ENCODE measurements around the gene MLLT3. TPM values are rescaled to one million over a fixed set of nuclear protein-coding genes. Genes with fewer than 3 reads are reported as not detected.
A peak's percentile ranks its signal among the peaks of the same experiment; 100 is the strongest.

Gene MLLT3
- total RNA-seq, 1 experiment from 2014 or later: 24.2 TPM

DNA sequence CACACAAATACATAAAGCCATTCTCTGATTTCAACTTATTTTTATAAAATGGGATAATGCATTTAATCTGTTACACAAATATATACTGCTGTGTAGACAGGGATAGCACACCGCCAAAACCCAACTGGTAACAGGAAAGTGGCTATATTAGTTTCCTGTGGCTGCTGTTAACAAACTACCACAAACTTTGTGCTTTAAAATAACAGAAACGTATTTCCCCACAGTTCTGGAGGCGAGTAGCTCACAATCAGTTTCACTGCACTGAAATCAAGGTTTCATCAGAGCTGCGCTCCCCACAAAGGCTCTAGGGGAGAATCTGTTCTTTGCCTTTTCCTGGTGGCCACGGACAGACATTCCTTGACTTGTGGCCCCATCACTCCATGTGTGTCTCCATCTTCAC lies 94.0 kb downstream of the MLLT3 start:
- intact Hi-C loops (cut with micrococcal nuclease; ENCODE audit: unreplicated experiment): no loop called here
- no peaks in the 10 kb centered on the region for H3K27me3 ChIP-seq (replicated peaks; ENCODE audit: insufficient read depth, low read depth, low read length, poor library complexity)
- TF ChIP-seq EZH2 (IDR thresholded peaks at IDR 0.05; ENCODE audit: borderline replicate concordance, low read depth, low read length, poor library complexity, severe bottlenecking): no peak
- TF ChIP-seq, protein P1, sequence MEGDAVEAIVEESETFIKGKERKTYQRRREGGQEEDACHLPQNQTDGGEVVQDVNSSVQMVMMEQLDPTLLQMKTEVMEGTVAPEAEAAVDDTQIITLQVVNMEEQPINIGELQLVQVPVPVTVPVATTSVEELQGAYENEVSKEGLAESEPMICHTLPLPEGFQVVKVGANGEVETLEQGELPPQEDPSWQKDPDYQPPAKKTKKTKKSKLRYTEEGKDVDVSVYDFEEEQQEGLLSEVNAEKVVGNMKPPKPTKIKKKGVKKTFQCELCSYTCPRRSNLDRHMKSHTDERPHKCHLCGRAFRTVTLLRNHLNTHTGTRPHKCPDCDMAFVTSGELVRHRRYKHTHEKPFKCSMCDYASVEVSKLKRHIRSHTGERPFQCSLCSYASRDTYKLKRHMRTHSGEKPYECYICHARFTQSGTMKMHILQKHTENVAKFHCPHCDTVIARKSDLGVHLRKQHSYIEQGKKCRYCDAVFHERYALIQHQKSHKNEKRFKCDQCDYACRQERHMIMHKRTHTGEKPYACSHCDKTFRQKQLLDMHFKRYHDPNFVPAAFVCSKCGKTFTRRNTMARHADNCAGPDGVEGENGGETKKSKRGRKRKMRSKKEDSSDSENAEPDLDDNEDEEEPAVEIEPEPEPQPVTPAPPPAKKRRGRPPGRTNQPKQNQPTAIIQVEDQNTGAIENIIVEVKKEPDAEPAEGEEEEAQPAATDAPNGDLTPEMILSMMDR (conservative IDR thresholded peaks at IDR 0.05; ENCODE audit: low read depth, low read length): no peak
- no peaks in the 10 kb centered on the region for H3K4me1 ChIP-seq (ENCODE audit: insufficient read depth, low read length, poor library complexity, severe bottlenecking)
- H3K27ac ChIP-seq (ENCODE audit: low read depth, low read length, poor library complexity, severe bottlenecking): no peak overlapping the region
- POLR2A ChIA-PET (ENCODE audit: low non-redundant PET): no interaction called here
- H3K36me3 ChIP-seq (ENCODE audit: insufficient read depth, low read length, poor library complexity, severe bottlenecking): no peaks in the 10 kb centered on the region
- H3K4me3 ChIP-seq (ENCODE audit: low read depth, low read length, poor library complexity, severe bottlenecking): no peak overlapping the region
- CTCF ChIA-PET: no interaction called here
- no TSS peak for BruUV-seq (replicated peaks)
- H3K9me3 ChIP-seq (ENCODE audit: low read depth, low read length, poor library complexity, severe bottlenecking): no peaks in the 10 kb centered on the region
- no peak for DNase-seq (ENCODE audit: low spot score)

DNA sequence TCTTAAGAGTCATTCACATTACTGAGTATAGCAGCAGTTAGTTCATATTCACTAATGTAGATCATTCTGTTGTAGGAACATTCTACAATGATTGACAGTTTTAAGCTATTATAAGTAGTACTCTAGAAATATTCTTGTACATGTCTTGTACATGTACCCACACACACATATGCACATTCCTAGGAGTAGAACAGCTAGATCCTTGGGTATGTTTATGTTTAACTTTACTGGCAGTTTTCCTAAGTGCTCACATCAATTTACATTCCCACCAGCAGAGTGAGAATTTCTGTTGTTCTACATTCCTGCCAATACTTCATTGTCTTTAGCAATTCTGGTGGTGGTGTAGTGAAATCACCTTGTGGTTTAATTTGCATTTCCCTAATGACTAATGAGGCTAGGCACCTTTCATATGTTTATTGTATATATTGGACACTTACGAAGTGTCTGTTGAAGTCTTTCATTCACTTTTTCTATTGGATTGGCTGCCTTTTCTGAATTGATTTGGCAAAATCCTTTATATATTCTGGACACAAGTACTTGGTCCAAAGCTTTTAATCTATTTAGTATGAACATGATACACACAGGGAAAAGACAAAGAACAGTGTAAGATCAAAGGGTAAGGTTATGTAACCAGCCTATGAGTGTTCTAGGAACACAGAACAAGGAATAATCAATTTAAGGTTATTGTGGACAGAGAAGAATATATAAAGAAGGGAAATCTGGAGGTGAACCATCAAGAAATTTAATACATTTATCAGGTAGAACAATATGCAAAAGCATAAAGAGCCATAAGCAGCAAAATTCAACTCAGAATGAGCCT lies 95.6 kb downstream of the MLLT3 start:
- H3K36me3 ChIP-seq (ENCODE audit: insufficient read depth, low read length, poor library complexity, severe bottlenecking): no peaks in the 10 kb centered on the region
- DNase-seq (ENCODE audit: low spot score): no peak
- H3K27ac ChIP-seq (ENCODE audit: low read depth, low read length, poor library complexity, severe bottlenecking): no peak overlapping the region
- no peaks in the 10 kb centered on the region for H3K4me1 ChIP-seq (ENCODE audit: insufficient read depth, low read length, poor library complexity, severe bottlenecking)
- no peaks in the 10 kb centered on the region for H3K9me3 ChIP-seq (ENCODE audit: low read depth, low read length, poor library complexity, severe bottlenecking)
- TF ChIP-seq EZH2 (IDR thresholded peaks at IDR 0.05; ENCODE audit: borderline replicate concordance, low read depth, low read length, poor library complexity, severe bottlenecking): no peak
- TF ChIP-seq, protein P1 (conservative IDR thresholded peaks at IDR 0.05; ENCODE audit: low read depth, low read length): no peak
- H3K4me3 ChIP-seq (ENCODE audit: low read depth, low read length, poor library complexity, severe bottlenecking): no peak overlapping the region
- ChIA-PET POLR2A (ENCODE audit: low non-redundant PET) (no interaction called here), CTCF (no interaction called here)
- no peaks in the 10 kb centered on the region for H3K27me3 ChIP-seq (replicated peaks; ENCODE audit: insufficient read depth, low read depth, low read length, poor library complexity)
- intact Hi-C loops (cut with micrococcal nuclease; ENCODE audit: unreplicated experiment): no loop called here
- BruUV-seq (replicated peaks): no TSS peak

DNA sequence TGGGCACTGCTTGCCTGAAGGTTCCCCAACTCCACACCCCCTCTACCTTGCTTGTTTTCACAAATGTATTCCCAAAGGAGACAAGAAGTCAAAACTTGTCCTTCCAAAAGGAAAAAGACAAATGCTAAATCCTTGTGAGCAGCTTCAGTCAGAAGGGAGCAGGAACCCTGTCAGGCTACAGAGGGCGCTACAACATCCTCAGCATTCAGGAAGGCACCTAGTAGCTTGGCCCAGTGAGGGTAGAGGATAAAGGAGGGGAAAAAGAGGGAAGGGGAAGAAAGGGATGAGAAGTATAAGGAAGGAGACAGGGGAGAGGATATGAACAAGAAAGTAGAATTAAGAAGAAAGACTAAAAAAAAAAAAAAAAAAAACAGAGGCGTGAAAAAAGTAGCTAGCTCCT lies 97.5 kb downstream of the MLLT3 start:
- no peaks in the 10 kb centered on the region for H3K9me3 ChIP-seq (ENCODE audit: low read depth, low read length, poor library complexity, severe bottlenecking)
- intact Hi-C loops (cut with micrococcal nuclease; ENCODE audit: unreplicated experiment): no loop called here
- H3K27ac ChIP-seq (ENCODE audit: low read depth, low read length, poor library complexity, severe bottlenecking): no peak overlapping the region
- peak; percentile 11 for DNase-seq (ENCODE audit: low spot score)
- POLR2A ChIA-PET (ENCODE audit: low non-redundant PET): no interaction called here
- no peaks in the 10 kb centered on the region for H3K27me3 ChIP-seq (replicated peaks; ENCODE audit: insufficient read depth, low read depth, low read length, poor library complexity)
- no peaks in the 10 kb centered on the region for H3K4me1 ChIP-seq (ENCODE audit: insufficient read depth, low read length, poor library complexity, severe bottlenecking)
- BruUV-seq (replicated peaks): no TSS peak
- TF ChIP-seq EZH2 (IDR thresholded peaks at IDR 0.05; ENCODE audit: borderline replicate concordance, low read depth, low read length, poor library complexity, severe bottlenecking): no peak
- TF ChIP-seq, protein P1 (conservative IDR thresholded peaks at IDR 0.05; ENCODE audit: low read depth, low read length): peak; percentile 48
- CTCF ChIA-PET: no interaction called here
- no peak overlapping the region for H3K4me3 ChIP-seq (ENCODE audit: low read depth, low read length, poor library complexity, severe bottlenecking)
- no peaks in the 10 kb centered on the region for H3K36me3 ChIP-seq (ENCODE audit: insufficient read depth, low read length, poor library complexity, severe bottlenecking)
